H1 (cell line): ENCODE results near the gene GADL1.

Experiments used
- RBBP5 ChIP-seq: IDR thresholded peaks from 2 replicates; pipeline ENCODE4 v1.7.1; 2012; ENCODE audit warnings: low read depth, mild to moderate bottlenecking, inconsistent platforms, low read length, moderate library complexity, borderline replicate concordance
- RXRA ChIP-seq: IDR thresholded peaks from 2 replicates; pipeline ENCODE4 v1.6.1; 2011; ENCODE audit warnings: low read depth, mild to moderate bottlenecking, low read length, moderate library complexity; ENCODE audit not compliant: insufficient read depth
- SIRT6 ChIP-seq: IDR thresholded peaks from one replicate; pipeline ENCODE4 v1.7.1; 2012; ENCODE audit warnings: low read length, inconsistent platforms
- ZNF274 ChIP-seq: IDR thresholded peaks from 2 replicates; pipeline ENCODE4 v1.7.0; 2012; ENCODE audit warnings: low read length, borderline replicate concordance; ENCODE audit errors: extremely low read depth

DNA sequence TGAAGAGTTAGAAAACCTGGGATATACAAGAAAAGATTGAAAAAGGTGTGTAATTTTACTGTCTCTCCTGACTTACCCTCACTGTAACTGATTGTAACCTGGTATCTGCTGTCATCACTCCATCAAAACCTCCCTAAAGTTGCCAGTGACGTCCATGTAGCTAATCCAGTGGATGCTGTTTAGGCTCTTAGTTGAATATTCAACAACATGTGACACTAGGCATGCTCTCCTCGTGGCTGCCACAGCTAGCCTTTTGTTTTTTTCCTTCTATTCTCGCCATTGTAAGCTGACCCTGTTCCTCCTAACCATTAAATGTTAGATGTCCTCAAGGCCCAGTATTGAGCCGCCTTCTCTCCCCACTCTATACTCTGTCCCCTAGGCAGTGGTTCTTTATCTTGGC lies 41.6 kb downstream of the GADL1 start:
- TF ChIP-seq RBBP5 = no peak
- no peak for TF ChIP-seq RXRA
- TF ChIP-seq ZNF274 = no peak
- TF ChIP-seq SIRT6 = no peak
